ENCODE results near the gene FAM111B.

The FAM111B gene

GRCh38 chr11:59158206-59159068 lies 51.4 kb downstream of the FAM111B start:
- peak; percentile 16 for DNase-seq

- DNase-seq, result no peak
These were observed 57.0 kb downstream of the FAM111B start for GRCh38 chr11:59164028-59164427.

GRCh38 chr11:59171508-59172322 lies 64.7 kb downstream of the FAM111B start, which contains the start of gene DTX4:
Gene DTX4, plus strand, starts transcription at chr11:59172132. Its CDS starts 464 bp downstream, at chr11:59172596.
- no peak for DNase-seq

GRCh38 chr11:59172345-59173079 lies 65.5 kb downstream of the FAM111B start:
- DNase-seq, result no peak

GRCh38 chr11:59173080-59173963 lies 66.3 kb downstream of the FAM111B start:
- no peak for DNase-seq

GRCh38 chr11:59173964-59174663 lies 67.1 kb downstream of the FAM111B start:
- DNase-seq, result no peak

- no peak for DNase-seq
These were observed 67.6 kb downstream of the FAM111B start for GRCh38 chr11:59174664-59175033.

GRCh38 chr11:59175091-59175501 lies 68.1 kb downstream of the FAM111B start:
- no peak for DNase-seq

GRCh38 chr11:59176330-59176729 lies 69.3 kb downstream of the FAM111B start:
- DNase-seq, result no peak

Measured in NCI-H2081 treated with DMSO at 0.1 percent for 48 hours (cell line).